ENCODE data around the gene ANKRD66. TPM values are rescaled to one million over a fixed set of nuclear protein-coding genes. Genes with fewer than 3 reads are reported as not detected.

The ANKRD66 gene
- total RNA-seq, 1 donor from 2014 or later: not detected

Other genes starting within 250 kb of the ANKRD66 start
- not detected in 2 replicates for gene CYP39A1, start 94.1 kb upstream of the ANKRD66 start, total RNA-seq
- not detected in 2 replicates for gene SLC25A27, start 94.0 kb upstream of the ANKRD66 start, total RNA-seq
- gene TDRD6, start 59.0 kb upstream of the ANKRD66 start, total RNA-seq: not detected in 2 replicates
- gene PLA2G7, start 11.6 kb upstream of the ANKRD66 start, total RNA-seq: not detected in 2 replicates
- not detected in 2 replicates for gene MEP1A, start 46.5 kb downstream of the ANKRD66 start, total RNA-seq
- gene ADGRF5, start 175.0 kb downstream of the ANKRD66 start, total RNA-seq: not detected in 2 replicates